ENCODE results near the gene SMAD9. TPM values are rescaled to one million over a fixed set of nuclear protein-coding genes. Genes with fewer than 3 reads are reported as not detected.
A peak's percentile ranks its signal among the peaks of the same experiment; 100 is the strongest.

Gene SMAD9
- 10 to 100 TPM in 1 of 4 donors, 1 to 10 TPM in 3; 5.9 to 22.9 (median 8.2) TPM for total RNA-seq

DNA sequence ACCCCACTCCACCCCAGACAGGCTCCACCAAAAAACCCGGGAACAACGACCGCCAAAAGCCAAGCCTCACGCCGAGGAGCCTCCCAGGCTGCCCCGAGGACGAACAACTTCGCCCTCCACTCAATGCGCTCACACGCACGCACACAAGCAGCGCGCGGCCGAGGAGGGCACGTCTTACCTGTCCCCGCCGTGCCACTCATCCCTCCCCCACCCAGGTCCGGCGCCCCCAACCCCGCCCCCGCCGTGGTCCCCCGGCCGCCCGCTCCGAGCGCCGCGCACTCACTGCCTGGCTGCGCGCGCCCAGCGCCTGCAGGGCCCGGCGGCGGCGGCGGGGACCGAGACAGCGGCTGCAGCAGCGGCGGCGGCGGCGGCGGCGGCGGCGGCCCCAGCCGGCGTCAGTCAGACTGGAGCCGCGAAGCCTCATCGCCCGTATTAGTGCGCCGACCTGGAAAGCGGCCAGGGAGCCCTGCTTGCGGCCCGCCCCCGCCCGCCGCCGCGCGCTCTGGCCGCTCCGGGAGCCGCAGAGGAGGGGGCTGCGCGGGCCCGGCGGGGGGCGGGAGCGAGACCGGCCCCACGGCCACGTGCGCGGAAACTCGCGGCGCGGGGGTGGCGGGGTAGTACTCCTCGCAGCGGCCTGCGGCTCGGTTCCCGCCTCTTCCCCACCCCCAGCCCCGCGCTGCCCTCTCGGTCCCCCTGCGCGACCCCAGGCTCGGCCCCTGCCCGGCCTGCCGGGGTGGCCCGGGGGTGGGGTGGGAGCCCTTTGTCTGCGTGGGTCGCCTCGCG, at the start of gene SMAD9:
TSS of gene SMAD9 (minus strand) at position 406 of the 783 bp plus-strand sequence. CDS start 40,549 bp downstream, outside the sequence.
- TF ChIP-seq CTCF (IDR thresholded peaks at IDR 0.05) = no peak

GRCh38 chr13:36966404-36966803, 46.4 kb upstream of the SMAD9 start:
- ATAC-seq (ENCODE audit: low FRiP score) = no peak
- DNase-seq (ENCODE audit: low spot score) = no peak

More for the DNA sequence above, at the start of gene SMAD9:
- DNase-seq (ENCODE audit: low spot score) = peak; percentile 75
- peak; percentile 56 for ATAC-seq (ENCODE audit: low FRiP score)

GRCh38 chr13:36965767-36966166, 45.7 kb upstream of the SMAD9 start:
- TF ChIP-seq CTCF (IDR thresholded peaks at IDR 0.05) = no peak
- DNase-seq (ENCODE audit: low spot score) (no peak), ATAC-seq (ENCODE audit: low FRiP score) (no peak)

More at GRCh38 chr13:36966404-36966803, 46.4 kb upstream of the SMAD9 start:
- no peak for TF ChIP-seq CTCF (IDR thresholded peaks at IDR 0.05)

DNA sequence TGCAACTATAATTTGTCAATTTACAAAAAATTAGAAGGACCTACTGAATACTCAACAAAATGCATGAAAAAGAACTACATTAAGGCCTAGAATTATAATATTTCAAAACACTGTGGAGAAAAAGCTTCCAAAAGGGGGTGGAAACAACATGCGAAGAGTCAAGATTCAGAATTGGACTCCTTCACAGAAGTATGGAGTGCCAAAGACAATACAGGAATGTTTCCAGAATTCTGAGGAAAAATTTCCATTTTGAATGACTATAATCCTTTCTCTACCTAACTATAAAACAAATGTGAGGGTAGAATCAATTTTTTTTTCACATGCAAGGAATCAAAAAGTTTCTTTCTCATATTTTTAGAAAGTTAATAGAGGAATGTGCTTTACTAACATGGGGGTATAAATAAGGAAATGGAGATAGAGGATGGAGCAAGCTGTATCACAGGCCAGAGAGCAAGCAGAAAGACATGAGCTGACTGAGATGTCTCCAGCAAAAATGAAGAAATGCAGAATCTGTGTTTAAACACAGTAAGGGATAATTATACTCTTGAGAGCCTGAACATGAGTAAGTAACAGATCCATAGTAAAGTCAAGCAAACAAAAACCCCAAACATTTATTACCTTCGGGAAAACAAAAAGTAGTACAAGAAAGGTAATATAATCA, 39.5 kb upstream of the SMAD9 start:
- no peak for TF ChIP-seq CTCF (IDR thresholded peaks at IDR 0.05)
- no peak for ATAC-seq (ENCODE audit: low FRiP score)
- no peak for DNase-seq (ENCODE audit: low spot score)

DNA sequence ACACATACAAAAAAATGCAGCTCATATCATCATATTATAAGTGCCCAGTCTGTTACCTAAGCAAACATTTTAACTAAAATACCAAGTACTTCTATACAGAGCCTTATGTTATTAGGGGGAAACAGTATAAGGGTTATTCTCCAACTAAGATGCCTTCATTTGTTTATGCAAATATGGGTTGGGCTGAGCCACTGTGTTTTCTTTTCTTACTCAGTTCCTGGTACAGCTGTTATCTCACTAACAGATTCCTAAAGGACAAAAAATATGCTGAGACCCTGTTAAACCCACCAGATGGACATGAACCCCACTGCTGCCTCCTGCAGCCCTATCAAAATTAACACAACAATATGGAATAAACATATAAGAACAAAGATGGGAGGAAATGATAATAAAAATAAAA, 34.5 kb upstream of the SMAD9 start:
- no peak for DNase-seq (ENCODE audit: low spot score)
- no peak for TF ChIP-seq CTCF (IDR thresholded peaks at IDR 0.05)
- ATAC-seq (ENCODE audit: low FRiP score) = no peak

- ATAC-seq (ENCODE audit: low FRiP score) (no peak), DNase-seq (ENCODE audit: low spot score) (no peak)
- no peak for TF ChIP-seq CTCF (IDR thresholded peaks at IDR 0.05)
These were observed 30.9 kb upstream of the SMAD9 start for GRCh38 chr13:36950920-36951319.
